Measurements from ENCODE around the gene NUP62.

DNA sequence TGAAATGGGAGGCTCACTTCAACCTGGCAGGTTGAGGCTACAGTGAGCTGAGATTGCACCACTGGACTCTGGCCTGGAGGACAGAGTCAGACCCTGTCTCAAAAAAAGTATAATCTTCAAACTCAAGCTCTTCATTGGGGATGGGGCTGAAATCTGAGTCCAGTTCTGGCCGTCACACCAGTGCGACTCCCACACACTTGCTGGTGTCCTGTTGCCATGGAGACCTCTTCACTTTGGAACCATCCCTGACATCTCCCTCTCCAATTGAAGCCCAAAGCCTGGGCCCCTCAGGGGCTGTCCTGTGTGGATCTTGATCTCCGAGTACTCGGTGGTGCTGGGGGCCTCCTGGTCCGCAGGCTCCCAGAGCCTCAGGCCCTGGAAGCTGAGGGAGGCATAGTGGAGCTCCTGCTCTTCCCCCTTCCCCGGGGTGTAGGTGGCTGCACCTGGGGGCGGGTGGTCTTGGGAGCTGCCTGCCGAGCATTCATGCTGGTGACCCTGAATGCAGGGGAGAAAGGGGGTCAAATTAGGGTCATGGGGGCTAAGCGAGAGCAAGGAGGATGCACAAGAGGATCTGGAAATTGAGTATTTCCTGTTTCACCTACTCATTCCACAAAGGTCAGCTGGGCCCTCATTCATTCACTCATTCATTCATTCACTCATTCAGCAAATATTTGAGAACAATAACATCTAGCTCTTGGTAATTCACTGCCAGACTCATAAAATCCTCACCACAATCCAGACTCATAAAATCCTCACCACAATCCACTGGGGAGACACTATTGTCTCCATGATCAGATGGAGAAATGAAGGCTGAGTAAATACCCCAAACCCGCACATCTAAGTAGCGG, 20.7 kb upstream of the NUP62 start:
- TF ChIP-seq, protein P1, sequence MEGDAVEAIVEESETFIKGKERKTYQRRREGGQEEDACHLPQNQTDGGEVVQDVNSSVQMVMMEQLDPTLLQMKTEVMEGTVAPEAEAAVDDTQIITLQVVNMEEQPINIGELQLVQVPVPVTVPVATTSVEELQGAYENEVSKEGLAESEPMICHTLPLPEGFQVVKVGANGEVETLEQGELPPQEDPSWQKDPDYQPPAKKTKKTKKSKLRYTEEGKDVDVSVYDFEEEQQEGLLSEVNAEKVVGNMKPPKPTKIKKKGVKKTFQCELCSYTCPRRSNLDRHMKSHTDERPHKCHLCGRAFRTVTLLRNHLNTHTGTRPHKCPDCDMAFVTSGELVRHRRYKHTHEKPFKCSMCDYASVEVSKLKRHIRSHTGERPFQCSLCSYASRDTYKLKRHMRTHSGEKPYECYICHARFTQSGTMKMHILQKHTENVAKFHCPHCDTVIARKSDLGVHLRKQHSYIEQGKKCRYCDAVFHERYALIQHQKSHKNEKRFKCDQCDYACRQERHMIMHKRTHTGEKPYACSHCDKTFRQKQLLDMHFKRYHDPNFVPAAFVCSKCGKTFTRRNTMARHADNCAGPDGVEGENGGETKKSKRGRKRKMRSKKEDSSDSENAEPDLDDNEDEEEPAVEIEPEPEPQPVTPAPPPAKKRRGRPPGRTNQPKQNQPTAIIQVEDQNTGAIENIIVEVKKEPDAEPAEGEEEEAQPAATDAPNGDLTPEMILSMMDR (IDR thresholded peaks at IDR 0.05; ENCODE audit: borderline replicate concordance, extremely low read depth, low read length, poor library complexity, severe bottlenecking), result no peak
- no peak for TF ChIP-seq EZH2 (IDR thresholded peaks at IDR 0.05; ENCODE audit: borderline replicate concordance, low read depth, low read length, severe bottlenecking)
